Activated T-helper 1 cell treated with anti-CD3 and anti-CD28 coated beads, Interleukin-2, amount 50 U/mL, for 16 hours (primary cell): ENCODE results near the gene CRADD.
"Not testable (repeated sequence)": the region's sequence is repeated elsewhere in the genome, so short reads cannot be mapped to it uniquely, and the experiment has no call there.

Experiments used
- DNase-seq, 2 donors: peaks; one replicate each; pipeline ENCODE4 v3.0.0-alpha.2; 2020; ENCODE audit warnings: low read depth in 1 of 2, low spot score in 1 of 2

Gene CRADD

DNA sequence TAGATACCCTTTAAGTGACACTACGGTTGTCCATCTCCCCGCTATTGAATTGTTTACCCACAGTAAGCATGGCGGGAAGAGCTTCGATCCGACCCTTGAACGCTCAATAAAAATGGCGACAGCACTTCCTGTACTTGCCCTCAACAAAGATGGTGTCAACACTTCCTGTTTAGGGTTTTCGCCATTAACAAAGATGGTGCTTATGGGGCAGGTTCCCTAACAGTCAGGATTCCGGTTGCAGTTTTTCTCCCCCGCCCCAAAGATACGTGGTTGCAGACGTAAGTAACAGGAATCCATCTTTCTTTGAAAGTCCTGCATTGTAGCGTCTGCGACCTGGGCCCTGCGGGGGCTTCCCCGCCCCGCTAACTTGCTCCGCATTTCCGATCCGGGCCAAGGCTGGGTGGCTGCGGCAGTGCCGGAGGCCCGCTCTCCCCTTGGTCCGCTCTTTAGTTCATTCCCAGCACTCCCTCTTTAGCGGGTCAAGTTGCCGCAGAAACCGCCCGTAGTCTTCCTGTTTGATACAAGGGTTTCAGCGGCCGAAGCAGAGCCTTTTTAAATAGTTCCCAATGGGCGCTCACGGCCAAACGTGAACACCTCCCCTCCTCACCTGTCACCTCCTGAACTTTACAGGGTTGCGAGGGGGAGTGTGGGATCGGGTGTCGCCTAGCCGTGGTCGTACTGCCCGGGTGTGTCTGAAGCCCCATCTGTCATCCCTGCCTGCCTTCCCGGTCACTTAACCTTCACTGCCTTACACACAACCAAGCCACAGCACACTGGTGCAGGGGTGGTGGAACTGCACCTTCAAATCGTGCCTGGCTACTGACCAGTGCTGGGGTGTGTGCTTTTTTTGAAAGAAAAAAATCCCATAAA is at the start of gene CRADD:
TSS of gene CRADD (plus strand) at position 181 of the 870 bp plus-strand sequence.
- DNase-seq = peak; percentile 60 to 75

DNA sequence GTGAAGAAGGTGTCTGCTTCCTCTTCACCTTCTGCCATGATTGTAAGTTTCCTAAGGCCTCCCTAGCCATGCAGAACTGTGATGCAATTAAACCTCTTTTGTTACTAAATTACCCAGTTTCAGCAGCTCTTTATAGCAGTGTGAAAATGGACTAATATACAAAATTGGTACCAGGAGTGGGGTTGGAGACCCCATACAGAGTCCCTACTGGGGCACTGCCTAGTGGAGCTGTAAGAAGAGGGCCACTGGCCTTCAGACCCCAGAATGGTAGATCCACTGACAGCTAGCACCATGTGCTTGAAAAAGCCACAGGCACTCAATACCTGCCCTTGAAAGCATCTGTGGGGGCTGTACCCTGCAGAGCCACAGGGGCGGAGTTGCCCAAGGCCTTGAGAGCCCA is 44.8 kb upstream of the CRADD start:
- DNase-seq = no peak

- DNase-seq = no peak
Observed at GRCh38 chr12:93634416-93634815, 42.8 kb upstream of the CRADD start.

DNA sequence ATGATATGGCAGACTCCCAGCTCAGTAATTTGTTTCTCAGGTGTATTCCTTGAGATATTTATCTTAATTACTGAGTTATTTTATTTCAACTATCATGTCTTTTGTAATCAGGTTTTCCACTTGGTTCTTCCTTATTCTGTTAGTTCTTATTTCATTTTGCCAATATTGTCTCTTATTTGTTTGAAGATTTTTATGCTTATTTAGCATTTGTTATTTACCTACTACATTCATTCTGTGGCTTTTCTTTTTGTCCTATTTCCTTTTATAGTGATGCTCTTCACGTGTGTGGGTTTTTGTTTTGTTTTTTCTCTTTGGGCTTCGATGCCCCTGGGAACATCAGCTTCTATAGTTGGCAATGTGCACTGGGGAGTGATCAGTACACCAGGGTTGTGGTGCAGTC is 40.5 kb upstream of the CRADD start:
- no peak for DNase-seq

DNA sequence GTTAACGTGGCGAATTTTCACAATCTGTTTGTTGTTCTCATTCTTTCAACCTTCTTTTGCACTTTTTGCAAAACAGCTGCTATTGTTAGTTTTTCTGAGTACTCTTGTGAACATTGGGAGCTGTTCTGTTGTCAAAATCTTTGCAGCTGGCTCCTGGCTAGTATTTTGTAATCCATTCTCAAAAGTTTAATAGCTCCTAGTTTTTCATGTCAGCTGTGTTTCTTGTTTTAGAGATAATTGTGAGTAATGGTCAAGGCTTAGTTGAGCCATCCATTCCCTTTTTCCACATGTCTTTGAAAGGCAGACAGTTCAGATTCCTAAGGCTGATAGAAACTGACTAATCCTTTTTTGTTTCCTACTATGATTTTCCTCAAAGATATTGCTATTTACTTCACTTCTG is 39.1 kb upstream of the CRADD start:
- no peak for DNase-seq

DNA sequence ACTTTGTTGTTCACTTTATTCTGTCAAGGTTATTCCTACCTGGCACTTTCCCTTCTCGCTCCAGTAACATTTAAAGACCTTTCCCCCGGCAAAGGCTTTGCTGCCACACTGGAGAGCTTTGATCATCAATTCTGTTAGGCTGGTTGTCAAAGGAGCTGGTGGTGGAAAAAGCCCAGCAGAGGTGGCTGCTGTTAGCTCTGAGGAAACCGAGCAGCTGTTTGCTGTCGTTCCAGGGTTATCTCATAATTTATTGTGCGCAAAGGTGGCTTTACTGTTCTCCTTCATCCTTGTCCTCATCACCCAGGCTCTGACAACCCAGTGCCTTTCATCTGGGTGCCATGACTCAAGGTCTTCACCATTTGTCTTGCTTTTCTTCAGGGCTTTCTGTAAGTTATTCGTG is 38.2 kb upstream of the CRADD start:
- DNase-seq = no peak

- no peak for DNase-seq
Observed at GRCh38 chr12:93639406-93639805, 37.8 kb upstream of the CRADD start.

DNA sequence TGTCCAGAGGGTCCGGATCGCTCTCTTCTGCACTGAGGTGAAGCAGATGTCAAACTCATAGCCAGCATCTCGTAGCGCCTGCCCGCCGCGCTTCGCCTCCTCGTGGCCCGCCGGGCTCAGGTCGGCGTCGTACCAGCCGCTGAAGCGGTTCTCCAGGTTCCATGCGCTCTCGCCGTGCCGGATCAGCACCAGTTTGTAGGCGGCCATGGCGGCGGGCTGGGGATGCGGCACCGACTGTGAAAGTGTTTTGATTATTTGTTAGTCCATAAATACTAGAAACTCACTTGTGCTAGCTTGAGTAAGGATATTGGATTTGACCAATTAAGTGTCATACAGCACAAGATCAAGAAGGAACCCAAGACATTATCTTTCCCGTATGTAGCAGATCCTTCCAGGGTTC is 35.8 kb upstream of the CRADD start:
- not testable (repeated sequence) for DNase-seq

DNA sequence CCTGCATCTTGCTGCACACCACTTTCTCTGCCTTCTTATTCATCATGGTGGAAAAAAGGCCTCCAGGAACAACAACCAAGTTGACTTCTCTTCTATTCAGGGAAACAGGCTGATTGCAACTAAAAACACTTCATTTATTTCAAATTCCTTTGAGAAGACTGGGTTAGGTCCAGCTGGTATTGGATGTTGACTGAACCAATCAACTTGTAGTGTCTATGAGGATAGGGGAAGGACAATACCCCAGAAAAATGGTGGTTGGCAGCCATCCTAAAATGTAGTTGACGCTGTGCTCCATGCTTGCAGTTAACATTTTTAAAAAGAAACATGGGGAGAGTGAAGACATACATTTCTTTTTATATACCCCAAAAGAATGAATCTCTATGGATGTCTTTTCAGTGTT is 34.4 kb upstream of the CRADD start:
- no peak for DNase-seq

DNA sequence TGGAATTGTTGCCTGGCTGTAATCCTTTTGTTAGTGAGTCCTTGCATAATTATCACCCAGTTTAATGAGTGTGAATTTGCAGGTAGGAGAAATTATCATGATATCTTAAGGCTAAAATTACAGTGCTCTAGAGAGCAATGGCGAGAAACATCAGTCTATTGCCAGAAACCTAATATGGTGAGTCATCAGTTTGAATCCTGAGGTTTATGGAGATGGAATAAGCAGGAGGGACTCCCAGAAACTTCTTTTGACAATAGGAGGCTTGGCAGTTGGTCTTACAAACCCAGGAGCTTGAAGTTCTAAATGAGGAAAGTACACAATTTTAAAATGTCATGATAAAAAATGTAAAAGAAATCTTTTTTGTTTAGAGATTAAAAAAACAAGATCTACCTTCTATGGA is 31.5 kb upstream of the CRADD start:
- no peak for DNase-seq

DNA sequence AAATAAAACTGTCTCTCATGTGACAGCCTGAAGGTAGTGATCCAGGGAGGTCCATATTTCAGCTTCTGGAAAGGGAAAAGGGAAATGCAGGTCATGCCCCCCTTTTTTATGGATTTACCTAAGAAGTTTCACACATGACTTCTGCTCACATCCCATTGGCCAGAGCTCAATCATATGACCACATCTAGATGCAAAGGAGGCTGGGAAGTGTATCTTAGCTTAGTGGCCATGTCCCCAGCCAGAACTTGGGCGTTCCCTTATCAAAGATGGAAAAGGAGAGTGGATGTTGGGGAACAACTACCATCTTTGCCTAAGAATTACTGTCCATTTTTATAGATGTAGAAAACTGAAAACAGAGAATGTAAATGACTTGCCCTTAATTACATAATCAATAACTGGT is 26.5 kb upstream of the CRADD start:
- no peak for DNase-seq

DNA sequence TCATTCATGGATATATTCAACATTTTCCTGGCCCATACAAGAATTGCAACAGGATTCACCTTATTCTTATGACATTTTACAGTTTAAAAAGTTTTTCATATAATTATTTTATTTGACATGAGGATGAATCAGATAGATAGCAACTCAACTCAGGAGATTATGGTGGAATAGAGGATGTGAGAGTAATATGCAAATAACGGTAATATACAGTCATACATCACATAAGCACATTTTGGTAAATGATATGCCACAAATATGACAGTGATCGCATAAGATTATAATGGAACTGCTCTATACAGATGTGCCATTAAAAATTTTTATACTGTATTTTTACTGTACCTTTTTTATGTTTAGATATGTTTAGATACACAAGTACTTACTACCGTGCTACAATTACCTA is 24.1 kb upstream of the CRADD start:
- no peak for DNase-seq

DNA sequence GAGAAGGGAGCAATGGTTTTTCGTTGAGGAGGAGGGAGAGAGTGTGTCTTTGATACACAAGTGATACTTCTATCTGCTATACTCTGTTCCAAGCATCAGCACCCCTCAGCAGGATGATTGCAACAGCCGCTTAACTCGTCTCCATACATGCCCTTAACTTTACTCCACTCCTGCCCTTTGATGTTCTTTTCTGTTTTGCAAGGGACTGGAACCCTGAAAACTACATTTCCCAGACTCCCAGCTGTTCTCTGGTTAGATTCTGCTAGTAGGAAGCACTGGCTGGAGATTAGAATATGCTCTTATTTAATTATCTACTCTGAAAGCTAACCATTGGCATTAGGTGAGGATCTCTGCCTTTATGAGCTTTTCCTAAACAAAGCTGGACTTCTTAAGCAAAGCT is 23.5 kb upstream of the CRADD start:
- DNase-seq = no peak

- DNase-seq = no peak
Observed at GRCh38 chr12:93654421-93654820, 22.8 kb upstream of the CRADD start.

GRCh38 chr12:93657071-93657470 is 20.1 kb upstream of the CRADD start:
- DNase-seq = no peak

- DNase-seq = no peak
Observed at GRCh38 chr12:93661021-93661420, 16.2 kb upstream of the CRADD start.

- no peak for DNase-seq
Observed at GRCh38 chr12:93663006-93663728, 14.0 kb upstream of the CRADD start.

DNA sequence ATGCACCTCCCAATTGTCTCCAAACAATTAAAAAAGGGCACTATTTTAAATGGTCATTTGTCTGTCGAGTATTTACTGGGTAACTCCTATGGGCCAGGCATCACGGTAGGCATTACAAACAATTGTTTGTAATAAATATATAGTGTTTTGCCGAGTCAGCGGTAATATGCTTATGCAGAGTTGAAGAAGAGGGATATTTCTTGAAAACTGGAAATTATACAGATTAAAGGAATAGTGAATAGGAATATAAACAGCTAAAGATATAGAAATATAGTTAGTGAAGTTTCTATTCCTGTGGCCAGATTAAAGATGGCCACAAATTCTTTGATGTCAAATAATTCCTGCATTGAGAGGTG is 13.5 kb upstream of the CRADD start:
- no peak for DNase-seq

- DNase-seq = no peak
Observed at GRCh38 chr12:93664573-93665138, 12.5 kb upstream of the CRADD start.

- DNase-seq = no peak
Observed at GRCh38 chr12:93667672-93668071, 9.5 kb upstream of the CRADD start.

- DNase-seq = no peak
Observed at GRCh38 chr12:93668919-93669418, 8.2 kb upstream of the CRADD start.

GRCh38 chr12:93669452-93669851 is 7.7 kb upstream of the CRADD start:
- DNase-seq = no peak
